Prostate gland (tissue), 2 donors: Measurements from ENCODE around the gene GIPC2.

Experiments used
- POLR2A ChIP-seq: fragments of 450-650 bp; IDR thresholded peaks from one replicate; pipeline ENCODE4 v1.6.1; 2016; ENCODE audit warnings: antibody characterized with exemption, mild to moderate bottlenecking
- POLR2AphosphoS5 ChIP-seq: sonication (generic); formaldehyde crosslinking; IDR thresholded peaks from one replicate; pipeline ENCODE4 v1.6.1; 2017; ENCODE audit warnings: antibody characterized with exemption
- TF ChIP-seq, protein P1 (sequence below), 4 experiments: fragments of 200-600 bp in 2 of 4; fragments of 450-650 bp in 2 of 4; sonication (generic) in 2 of 4; IDR thresholded peaks; 1 replicate in 3 of 4; 2 replicates in 1 of 4; pipeline ENCODE4 v1.5.1; 2016 to 2019; ENCODE audit warnings: antibody characterized with exemption in 4 of 4, mild to moderate bottlenecking in 2 of 4, moderate library complexity in 2 of 4

GRCh38 chr1:78093560-78093959, 47.8 kb downstream of the GIPC2 start:
- no peak for TF ChIP-seq POLR2A
- TF ChIP-seq, protein P1, sequence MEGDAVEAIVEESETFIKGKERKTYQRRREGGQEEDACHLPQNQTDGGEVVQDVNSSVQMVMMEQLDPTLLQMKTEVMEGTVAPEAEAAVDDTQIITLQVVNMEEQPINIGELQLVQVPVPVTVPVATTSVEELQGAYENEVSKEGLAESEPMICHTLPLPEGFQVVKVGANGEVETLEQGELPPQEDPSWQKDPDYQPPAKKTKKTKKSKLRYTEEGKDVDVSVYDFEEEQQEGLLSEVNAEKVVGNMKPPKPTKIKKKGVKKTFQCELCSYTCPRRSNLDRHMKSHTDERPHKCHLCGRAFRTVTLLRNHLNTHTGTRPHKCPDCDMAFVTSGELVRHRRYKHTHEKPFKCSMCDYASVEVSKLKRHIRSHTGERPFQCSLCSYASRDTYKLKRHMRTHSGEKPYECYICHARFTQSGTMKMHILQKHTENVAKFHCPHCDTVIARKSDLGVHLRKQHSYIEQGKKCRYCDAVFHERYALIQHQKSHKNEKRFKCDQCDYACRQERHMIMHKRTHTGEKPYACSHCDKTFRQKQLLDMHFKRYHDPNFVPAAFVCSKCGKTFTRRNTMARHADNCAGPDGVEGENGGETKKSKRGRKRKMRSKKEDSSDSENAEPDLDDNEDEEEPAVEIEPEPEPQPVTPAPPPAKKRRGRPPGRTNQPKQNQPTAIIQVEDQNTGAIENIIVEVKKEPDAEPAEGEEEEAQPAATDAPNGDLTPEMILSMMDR (IDR thresholded peaks at IDR 0.05): no peak
- TF ChIP-seq POLR2AphosphoS5: no peak
